HEK293 (cell line): Measurements from ENCODE around the gene WBP4.

Source experiments
- GFI1B ChIP-seq: fragments of 450-650 bp; formaldehyde crosslinking; IDR thresholded peaks from 2 replicates; pipeline ENCODE4 v1.5.1; 2016; ENCODE audit warnings: missing biosample characterization, missing genetic modification characterization
- ZBTB1 ChIP-seq: fragments of 450-650 bp; formaldehyde crosslinking; IDR thresholded peaks from 2 replicates; pipeline ENCODE4 v1.5.1; 2016; ENCODE audit warnings: missing biosample characterization, missing genetic modification characterization
- TF ChIP-seq, protein P1 (sequence below): fragments of 450-650 bp; formaldehyde crosslinking; IDR thresholded peaks from 2 replicates; pipeline ENCODE4 v1.5.1; 2016; ENCODE audit warnings: missing biosample characterization, missing genetic modification characterization
- TF ChIP-seq, protein P2 (sequence below): fragments of 450-650 bp; formaldehyde crosslinking; IDR thresholded peaks from 2 replicates; pipeline ENCODE4 v1.5.1; 2016; ENCODE audit warnings: missing biosample characterization, missing genetic modification characterization

WBP4 gene

DNA sequence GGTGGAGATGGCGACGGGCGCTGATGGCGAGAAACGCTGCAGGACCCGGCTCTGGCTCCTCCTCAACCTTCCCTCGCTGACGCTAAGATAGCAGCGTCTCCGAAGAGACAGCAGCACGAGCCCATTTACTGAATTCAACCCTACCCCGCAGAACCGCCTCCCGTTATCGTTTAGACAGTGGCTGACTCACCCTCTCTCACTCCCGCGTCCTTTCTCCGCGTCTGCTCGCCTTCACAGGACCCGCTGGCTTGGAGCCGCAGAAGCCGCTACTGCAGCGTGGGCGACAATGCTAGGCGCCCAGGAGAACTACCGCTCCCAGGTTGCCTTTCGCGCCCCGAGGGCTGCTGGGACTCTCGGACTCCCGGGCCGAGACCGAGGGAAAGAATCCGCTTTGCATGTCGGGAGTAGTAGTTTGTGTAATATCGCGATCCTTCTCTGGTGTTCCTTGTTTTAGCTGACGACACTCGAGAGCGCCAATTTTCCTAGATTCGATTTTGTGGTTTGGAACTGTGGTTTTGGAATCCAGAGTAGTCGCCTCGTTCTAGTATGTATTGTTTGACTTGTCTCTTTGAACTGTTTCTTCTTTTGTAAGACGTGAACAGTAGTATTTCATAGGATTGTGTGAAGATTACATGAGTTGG lies 71.3 kb downstream of the WBP4 start, which contains the start of gene KBTBD6 (continued):
- TF ChIP-seq, protein P1, sequence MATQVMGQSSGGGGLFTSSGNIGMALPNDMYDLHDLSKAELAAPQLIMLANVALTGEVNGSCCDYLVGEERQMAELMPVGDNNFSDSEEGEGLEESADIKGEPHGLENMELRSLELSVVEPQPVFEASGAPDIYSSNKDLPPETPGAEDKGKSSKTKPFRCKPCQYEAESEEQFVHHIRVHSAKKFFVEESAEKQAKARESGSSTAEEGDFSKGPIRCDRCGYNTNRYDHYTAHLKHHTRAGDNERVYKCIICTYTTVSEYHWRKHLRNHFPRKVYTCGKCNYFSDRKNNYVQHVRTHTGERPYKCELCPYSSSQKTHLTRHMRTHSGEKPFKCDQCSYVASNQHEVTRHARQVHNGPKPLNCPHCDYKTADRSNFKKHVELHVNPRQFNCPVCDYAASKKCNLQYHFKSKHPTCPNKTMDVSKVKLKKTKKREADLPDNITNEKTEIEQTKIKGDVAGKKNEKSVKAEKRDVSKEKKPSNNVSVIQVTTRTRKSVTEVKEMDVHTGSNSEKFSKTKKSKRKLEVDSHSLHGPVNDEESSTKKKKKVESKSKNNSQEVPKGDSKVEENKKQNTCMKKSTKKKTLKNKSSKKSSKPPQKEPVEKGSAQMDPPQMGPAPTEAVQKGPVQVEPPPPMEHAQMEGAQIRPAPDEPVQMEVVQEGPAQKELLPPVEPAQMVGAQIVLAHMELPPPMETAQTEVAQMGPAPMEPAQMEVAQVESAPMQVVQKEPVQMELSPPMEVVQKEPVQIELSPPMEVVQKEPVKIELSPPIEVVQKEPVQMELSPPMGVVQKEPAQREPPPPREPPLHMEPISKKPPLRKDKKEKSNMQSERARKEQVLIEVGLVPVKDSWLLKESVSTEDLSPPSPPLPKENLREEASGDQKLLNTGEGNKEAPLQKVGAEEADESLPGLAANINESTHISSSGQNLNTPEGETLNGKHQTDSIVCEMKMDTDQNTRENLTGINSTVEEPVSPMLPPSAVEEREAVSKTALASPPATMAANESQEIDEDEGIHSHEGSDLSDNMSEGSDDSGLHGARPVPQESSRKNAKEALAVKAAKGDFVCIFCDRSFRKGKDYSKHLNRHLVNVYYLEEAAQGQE (tag by site-specific recombination): peak; percentile 49; the same call in 1 of the 2 replicates
- peak; percentile 63; the same call in 1 of the 2 replicates for TF ChIP-seq ZBTB1 (tag by site-specific recombination)
- TF ChIP-seq, protein P2, sequence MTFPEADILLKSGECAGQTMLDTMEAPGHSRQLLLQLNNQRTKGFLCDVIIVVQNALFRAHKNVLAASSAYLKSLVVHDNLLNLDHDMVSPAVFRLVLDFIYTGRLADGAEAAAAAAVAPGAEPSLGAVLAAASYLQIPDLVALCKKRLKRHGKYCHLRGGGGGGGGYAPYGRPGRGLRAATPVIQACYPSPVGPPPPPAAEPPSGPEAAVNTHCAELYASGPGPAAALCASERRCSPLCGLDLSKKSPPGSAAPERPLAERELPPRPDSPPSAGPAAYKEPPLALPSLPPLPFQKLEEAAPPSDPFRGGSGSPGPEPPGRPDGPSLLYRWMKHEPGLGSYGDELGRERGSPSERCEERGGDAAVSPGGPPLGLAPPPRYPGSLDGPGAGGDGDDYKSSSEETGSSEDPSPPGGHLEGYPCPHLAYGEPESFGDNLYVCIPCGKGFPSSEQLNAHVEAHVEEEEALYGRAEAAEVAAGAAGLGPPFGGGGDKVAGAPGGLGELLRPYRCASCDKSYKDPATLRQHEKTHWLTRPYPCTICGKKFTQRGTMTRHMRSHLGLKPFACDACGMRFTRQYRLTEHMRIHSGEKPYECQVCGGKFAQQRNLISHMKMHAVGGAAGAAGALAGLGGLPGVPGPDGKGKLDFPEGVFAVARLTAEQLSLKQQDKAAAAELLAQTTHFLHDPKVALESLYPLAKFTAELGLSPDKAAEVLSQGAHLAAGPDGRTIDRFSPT: no peak; the same call in 1 of the 2 replicates
- TF ChIP-seq GFI1B: no peak
- TF ChIP-seq, all 188 proteins: peak for 51
